ENCODE measurements around the gene TBL1XR1.

TBL1XR1 gene

DNA sequence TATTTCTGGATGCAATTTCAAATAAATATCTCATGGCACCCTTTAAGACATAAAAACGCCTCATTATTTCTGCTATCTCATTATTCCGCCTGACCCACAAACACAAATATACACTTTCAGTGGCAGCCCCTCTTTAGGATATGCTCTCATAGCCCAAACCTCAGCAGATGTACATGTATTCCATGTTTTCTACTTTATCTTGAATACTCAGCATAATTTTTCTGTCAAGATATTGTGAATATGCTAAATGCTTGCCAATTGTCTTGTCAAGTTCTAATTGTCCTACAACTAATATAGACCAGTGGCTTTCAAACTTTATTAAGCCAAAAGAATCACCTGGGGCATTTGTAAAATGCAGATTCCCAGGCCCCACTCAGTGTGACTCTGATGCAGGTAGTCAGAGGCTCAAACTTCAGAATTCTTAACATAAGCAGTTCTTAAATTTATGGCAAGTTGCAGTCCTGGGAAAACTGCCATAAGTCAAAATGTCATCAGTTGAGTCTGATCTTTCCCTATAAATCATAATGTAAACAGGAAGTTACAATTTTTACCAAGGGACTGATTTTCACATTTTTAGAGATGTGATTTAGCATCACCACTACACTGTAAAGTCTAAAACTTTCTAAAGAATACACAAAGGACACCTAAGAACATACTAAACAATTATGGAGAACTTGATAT, 135.1 kb downstream of the TBL1XR1 start:
- Mint-ChIP-seq H3K27me3 (no peaks in the 10 kb centered on the region), H3K36me3 (peaks cover 7% of the 10 kb centered on the region), H3K9me3 (no peaks in the 10 kb centered on the region), H3K4me1 (peaks cover 48% of the 10 kb centered on the region), H3K4me3 (no peak overlapping the region), H3K27ac (no peak overlapping the region)

DNA sequence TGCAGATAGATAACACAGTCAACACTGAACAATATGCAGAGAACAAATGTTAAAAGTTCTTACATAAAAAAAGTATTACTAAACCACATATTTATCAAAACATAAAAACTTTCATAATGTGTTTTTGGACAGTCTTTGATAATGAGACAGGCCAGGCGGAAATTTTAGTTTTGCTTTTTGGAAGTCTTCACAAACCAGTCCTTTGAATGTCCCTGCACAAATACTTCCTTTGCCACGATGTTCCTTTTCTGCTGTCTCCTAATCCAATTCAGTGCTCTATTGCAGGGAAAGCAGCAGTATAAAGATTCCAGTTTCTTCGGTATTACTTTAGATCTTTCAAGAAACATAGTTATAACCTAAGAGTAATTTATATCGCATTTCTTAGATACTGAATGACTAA, 135.9 kb downstream of the TBL1XR1 start:
- Mint-ChIP-seq H3K4me1 (peaks cover 40% of the 10 kb centered on the region), H3K36me3 (peaks cover 7% of the 10 kb centered on the region), H3K4me3 (no peak overlapping the region), H3K9me3 (no peaks in the 10 kb centered on the region), H3K27ac (no peak overlapping the region), H3K27me3 (no peaks in the 10 kb centered on the region)

DNA sequence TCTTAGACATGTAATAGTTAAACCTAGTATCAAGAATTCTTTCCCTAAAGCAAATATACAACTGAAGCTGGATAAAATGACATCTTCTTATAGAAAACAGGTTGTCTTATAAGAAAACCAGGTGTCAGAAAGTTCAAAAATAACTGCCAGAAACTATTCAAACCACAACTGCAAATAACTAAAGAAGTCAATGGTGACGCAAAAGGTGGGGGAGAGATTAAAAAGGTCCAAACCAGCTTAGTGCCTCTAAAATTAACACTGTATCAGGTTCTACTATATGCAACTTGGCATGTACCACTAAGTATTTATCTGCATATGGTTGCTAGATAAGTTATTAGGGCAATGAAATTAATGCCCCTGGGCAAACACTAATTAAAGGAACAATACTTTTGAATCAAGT, 136.8 kb downstream of the TBL1XR1 start:
- H3K9me3 Mint-ChIP-seq = no peaks in the 10 kb centered on the region
- peaks cover 7% of the 10 kb centered on the region for H3K36me3 Mint-ChIP-seq
- H3K4me1 Mint-ChIP-seq = peaks cover 37% of the 10 kb centered on the region
- H3K27me3 Mint-ChIP-seq = no peaks in the 10 kb centered on the region
- no peak overlapping the region for H3K27ac Mint-ChIP-seq
- H3K4me3 Mint-ChIP-seq = no peak overlapping the region

DNA sequence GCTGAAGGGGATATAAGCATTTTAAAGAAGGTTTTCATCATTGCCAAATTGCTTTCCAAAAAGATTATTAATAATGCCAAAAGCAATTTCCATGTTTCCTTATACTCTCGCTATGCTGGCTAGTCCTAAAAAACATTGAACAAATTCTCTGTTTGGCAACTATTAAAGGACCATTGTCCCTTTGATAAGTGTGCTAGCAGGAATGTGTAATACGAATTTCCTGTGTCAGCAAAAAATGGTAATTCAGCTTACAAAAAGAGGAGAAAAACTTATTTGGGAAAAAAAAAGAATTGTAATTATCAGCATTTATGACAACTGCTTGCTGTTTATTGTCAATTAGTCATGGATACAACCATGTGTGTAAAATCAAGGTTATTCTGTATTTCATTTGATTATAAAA, 138.6 kb downstream of the TBL1XR1 start:
- Mint-ChIP-seq H3K4me1 (peaks cover 31% of the 10 kb centered on the region), H3K27ac (no peak overlapping the region), H3K27me3 (no peaks in the 10 kb centered on the region), H3K4me3 (no peak overlapping the region), H3K36me3 (peaks cover 1% of the 10 kb centered on the region), H3K9me3 (no peaks in the 10 kb centered on the region)

DNA sequence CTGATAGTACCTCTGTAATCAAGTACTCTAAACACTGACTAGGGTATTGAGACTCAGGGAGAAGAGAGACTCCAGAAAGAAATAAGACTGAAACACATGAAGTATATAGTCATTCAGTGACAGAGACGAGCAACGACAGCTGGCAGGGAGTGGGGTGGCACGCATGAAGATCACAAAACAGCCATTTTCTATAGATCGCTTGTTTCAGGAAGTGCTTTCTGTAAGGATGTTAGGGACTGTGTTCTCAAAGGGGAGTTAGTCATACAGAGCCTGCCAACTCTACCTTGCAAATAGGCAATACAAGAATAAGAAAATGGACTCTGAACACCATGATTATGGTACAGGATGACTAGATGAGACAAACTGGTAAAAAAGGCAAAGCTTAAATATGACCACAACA, 139.5 kb downstream of the TBL1XR1 start:
- Mint-ChIP-seq H3K27me3 (no peaks in the 10 kb centered on the region), H3K9me3 (no peaks in the 10 kb centered on the region), H3K36me3 (peaks cover 1% of the 10 kb centered on the region), H3K27ac (no peak overlapping the region), H3K4me3 (no peak overlapping the region), H3K4me1 (peaks cover 24% of the 10 kb centered on the region)

DNA sequence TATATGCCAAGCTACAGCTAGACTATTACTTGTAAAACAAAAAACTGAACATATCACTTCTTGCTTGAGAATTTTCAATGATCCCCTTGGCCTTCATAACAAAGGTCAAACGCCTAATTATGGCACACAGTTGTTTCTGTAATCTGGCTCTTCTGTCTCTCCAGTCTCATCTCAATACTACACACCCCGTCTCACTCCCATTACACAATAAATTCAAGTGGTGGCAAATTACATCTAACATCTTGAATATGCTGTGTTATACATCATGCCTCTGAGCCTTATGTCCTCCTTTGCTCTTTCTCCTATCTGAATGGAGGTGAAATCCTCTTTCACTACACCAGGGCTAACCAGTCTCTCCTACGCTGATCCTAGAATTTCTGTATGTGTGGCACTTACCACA, 140.4 kb downstream of the TBL1XR1 start:
- H3K9me3 Mint-ChIP-seq = no peaks in the 10 kb centered on the region
- no peak overlapping the region for H3K4me3 Mint-ChIP-seq
- H3K27ac Mint-ChIP-seq = no peak overlapping the region
- H3K27me3 Mint-ChIP-seq = no peaks in the 10 kb centered on the region
- H3K36me3 Mint-ChIP-seq = peaks cover 1% of the 10 kb centered on the region
- H3K4me1 Mint-ChIP-seq = peaks cover 21% of the 10 kb centered on the region

DNA sequence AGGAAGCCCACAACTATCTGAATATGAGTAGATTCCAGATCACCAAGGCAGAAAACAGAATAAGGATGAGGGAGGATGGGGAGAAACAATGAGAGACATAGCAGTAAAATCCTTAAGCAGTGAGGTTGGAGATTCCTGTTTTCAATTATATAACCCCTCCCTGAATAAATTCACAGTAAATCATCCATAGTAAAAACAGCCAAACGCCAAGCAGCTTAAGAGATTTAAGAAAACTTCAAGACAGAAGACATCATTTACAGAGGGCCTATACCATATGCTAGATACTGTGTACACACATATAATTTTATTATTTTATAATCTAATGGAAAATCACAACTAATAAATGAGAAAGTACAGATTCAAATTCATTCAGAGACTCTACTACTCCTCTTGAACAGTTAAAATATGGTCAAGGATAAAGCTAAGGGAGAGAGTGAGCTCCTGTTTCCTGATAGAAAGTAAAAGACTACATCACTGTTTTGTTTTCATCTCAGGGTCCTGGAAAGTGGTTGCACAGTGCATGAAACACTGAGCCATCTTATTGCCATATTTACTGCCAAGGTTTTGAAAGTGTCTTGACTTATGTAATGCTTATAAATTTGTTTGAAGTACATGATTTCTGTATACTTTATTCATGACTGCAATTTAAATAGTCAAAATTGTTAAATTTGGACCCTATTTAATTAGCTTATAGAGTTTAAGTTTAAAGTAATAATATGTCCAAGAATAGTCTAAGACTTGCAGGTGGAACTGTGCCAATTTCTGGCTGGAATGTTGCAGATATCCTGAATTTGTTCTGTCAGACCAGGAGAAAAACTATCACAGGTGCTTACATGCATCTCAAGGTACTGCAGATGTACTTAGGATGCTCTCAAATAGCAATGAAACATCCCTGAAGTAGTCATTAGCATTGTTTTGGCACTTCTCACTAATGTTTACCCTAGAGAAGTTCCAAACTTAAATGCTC, 141.4 kb downstream of the TBL1XR1 start:
- H3K36me3 Mint-ChIP-seq = peaks cover 1% of the 10 kb centered on the region
- H3K9me3 Mint-ChIP-seq = no peaks in the 10 kb centered on the region
- H3K27ac Mint-ChIP-seq = peak overlapping the region; percentile 80
- H3K27me3 Mint-ChIP-seq = no peaks in the 10 kb centered on the region
- H3K4me3 Mint-ChIP-seq = no peak overlapping the region
- H3K4me1 Mint-ChIP-seq = peaks cover 24% of the 10 kb centered on the region

DNA sequence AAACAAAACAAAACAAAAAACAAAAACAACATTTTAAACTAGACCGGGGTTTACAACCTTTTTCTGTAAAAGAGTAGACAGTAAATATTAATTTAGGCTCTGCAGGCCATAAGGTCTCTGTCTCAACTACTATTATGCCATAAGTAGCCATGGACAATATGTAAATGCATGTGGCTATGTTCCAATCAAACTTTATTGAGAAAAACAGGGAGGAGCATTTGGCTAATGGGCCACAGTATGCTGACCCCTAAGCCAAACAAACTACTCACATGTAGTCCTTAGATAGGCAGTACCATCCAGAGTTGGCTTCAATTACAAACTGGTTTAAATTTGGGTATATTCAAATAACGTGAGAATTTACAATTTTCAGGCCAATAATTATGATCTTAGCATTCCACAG, 144.2 kb downstream of the TBL1XR1 start:
- Mint-ChIP-seq H3K36me3 (peaks cover 8% of the 10 kb centered on the region), H3K27me3 (no peaks in the 10 kb centered on the region), H3K9me3 (no peaks in the 10 kb centered on the region), H3K4me3 (no peak overlapping the region), H3K27ac (no peak overlapping the region), H3K4me1 (peaks cover 24% of the 10 kb centered on the region)

DNA sequence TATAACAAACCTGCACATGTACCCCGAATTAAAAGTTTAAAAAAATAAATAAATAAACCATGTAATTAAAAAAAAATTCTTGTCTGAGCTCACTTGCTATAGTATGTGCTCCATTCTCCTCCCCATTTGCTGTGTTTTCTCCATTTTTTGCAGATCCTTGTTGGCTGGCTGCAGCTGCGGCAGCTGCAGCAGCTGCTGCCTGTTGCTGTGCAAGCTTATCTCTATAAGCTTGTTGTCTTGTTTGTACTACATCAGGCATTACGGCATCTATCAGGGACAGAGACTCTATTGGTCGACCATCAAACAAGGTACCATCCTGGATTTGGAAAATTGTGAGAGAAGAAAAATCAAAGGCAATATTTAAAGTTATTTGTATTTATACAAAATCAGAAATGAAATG, 145.9 kb downstream of the TBL1XR1 start:
- H3K27ac Mint-ChIP-seq = no peak overlapping the region
- H3K9me3 Mint-ChIP-seq = no peaks in the 10 kb centered on the region
- H3K4me1 Mint-ChIP-seq = peaks cover 24% of the 10 kb centered on the region
- H3K4me3 Mint-ChIP-seq = no peak overlapping the region
- no peaks in the 10 kb centered on the region for H3K27me3 Mint-ChIP-seq
- peaks cover 15% of the 10 kb centered on the region for H3K36me3 Mint-ChIP-seq

DNA sequence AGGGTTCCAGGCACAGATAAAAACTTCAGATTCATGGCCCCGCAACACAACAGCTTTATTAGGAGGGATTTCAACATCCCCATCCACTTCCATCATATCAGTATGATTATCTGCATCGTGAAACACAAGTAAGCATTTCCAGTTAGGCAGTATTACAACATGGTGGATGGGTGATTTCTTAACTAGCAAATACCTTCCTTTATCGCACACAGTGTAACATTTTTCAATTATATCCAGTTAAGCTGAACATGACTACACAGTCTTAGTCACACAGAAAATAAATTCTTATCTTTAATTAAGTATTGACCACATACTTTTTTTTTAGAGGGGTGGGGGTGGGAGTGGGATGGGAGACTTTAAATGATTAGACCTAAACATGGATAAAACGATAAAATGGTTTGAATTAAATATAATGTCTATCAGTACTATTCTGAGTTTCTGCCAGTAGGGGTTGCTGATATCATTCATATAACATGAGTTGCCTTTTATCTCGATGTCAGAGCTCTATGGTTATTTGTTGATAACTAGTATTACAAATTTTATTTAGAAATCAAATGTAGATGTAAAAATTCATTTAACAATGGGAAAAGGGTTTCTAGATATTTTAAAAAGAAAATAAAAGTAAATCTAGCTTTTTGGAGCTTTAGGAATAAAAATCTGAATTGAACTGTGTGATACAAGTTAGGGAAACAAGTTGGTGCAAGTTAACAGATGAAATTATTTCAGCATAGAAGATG, 146.6 kb downstream of the TBL1XR1 start:
- H3K36me3 Mint-ChIP-seq = peaks cover 16% of the 10 kb centered on the region
- H3K27me3 Mint-ChIP-seq = no peaks in the 10 kb centered on the region
- H3K27ac Mint-ChIP-seq = no peak overlapping the region
- peaks cover 20% of the 10 kb centered on the region for H3K4me1 Mint-ChIP-seq
- no peaks in the 10 kb centered on the region for H3K9me3 Mint-ChIP-seq
- H3K4me3 Mint-ChIP-seq = no peak overlapping the region

DNA sequence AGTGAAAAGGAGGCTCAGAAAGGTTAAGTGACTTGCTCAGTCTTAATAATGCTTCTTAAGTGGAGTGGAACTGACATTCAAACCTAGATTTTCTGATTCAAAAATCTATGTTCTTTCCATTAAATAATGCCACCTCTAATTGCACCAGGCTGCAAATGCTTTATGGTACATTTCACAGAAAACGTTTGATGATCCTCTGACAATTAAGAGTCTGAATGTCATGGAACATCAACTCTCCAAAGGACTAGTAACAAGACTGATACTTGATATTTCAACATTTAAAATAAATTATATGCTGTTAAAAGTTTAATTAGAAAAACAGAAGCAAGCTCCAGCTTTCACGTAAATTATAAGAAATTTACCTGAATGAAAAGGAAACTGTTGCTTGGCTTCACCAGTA, 151.5 kb downstream of the TBL1XR1 start:
- H3K4me3 Mint-ChIP-seq = no peak overlapping the region
- peaks cover 6% of the 10 kb centered on the region for H3K9me3 Mint-ChIP-seq
- H3K27me3 Mint-ChIP-seq = no peaks in the 10 kb centered on the region
- peaks cover 33% of the 10 kb centered on the region for H3K4me1 Mint-ChIP-seq
- peaks cover 42% of the 10 kb centered on the region for H3K36me3 Mint-ChIP-seq
- H3K27ac Mint-ChIP-seq = no peak overlapping the region

DNA sequence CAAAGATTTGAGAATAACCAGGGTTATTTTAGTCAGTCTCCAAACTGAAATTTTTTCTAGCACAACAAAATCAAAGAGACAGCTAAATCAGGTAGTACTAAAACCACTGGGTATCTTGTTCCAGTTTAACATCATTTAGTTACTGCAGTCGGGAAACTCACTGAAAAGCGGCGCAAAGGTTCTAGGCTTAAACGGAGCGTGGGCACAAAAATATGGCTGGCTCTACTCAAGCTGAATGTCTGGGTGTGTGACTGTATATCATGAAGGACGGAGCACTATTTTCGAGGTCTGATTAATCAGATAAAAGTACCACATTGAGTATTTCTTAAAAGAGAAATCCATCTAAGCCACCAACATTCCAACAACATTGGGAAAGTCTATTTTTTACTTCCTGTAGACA, 152.1 kb downstream of the TBL1XR1 start:
- H3K9me3 Mint-ChIP-seq = peaks cover 6% of the 10 kb centered on the region

DNA sequence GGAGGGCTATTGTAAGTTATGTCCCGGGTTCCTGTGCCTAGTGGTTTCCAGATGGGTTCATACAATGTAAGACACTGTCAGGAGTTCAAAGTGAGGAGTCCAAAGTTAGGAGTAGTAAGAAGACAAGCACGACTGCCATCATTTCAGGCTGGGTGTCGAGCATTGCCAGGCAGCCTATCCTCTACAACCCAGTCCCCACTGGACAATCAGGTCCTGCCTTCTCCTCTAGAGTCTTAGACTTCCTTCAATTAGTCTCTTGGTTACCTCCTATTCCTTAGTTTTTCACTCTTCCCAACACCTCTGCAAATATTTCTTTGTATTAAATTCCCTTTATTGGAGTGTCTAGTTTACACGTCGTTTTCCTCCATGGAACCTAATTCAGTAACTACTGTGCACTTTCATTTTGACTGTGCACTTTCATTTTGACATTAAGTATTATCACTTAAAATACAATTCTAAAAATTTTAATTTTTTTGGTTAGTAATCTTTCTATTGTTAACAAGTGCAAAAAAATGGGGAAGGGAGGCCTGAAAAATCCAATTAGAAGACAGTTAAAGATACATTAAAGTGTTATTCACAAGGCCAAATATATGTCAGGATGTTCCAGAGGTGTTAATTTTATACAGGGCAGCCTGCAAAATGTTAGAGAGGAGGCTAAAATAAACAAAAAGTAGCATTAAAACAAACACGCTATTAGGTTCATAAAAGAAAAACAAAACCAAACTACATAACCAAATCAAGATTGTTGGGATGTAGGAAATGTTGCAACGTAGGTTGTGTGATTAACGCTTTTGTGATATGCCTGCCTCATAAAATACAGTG, 155.3 kb downstream of the TBL1XR1 start:
- H3K27ac Mint-ChIP-seq = peak overlapping the region; percentile 72
- no peaks in the 10 kb centered on the region for H3K27me3 Mint-ChIP-seq
- no peak overlapping the region for H3K4me3 Mint-ChIP-seq
- peaks cover 45% of the 10 kb centered on the region for H3K4me1 Mint-ChIP-seq
- peaks cover 6% of the 10 kb centered on the region for H3K9me3 Mint-ChIP-seq
- H3K36me3 Mint-ChIP-seq = peaks cover 39% of the 10 kb centered on the region

More for the DNA sequence above, 152.1 kb downstream of the TBL1XR1 start:
- Mint-ChIP-seq H3K27ac (no peak overlapping the region), H3K4me3 (no peak overlapping the region), H3K27me3 (no peaks in the 10 kb centered on the region), H3K36me3 (peaks cover 42% of the 10 kb centered on the region), H3K4me1 (peaks cover 30% of the 10 kb centered on the region)

DNA sequence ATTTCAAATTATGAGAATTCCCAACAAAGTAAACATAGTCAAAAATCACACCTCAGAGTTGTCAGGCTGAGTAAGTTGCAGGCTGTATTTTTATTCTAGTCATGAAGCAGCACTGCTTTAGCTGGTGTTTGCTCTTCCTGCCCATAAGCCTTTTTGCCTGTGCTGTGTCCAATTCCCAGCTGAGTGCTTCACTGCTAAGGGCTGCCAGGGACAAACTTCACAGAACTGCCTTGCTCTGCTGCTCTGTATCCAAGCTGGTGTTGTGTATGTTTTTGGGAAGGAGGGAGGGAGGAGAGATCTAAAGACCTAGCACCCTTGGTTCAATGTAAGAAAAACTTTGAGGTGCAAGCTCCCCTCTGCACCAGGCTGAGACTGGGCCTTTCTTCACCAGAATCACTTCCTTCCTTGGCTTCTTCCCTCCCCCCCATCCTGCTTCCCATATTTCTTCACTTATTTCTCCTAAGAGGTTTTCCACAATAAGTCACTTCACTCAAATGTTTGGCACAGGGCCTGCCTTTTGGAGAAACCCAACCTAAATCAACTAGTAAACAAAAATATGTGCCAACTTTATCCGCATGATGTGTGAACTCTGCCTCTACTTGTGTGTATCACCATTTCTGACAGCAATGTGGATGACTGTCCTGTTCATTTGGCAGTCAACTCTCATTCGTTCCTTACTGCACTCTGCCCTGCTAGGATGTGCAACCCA, 156.1 kb downstream of the TBL1XR1 start:
- Mint-ChIP-seq H3K9me3 (peaks cover 6% of the 10 kb centered on the region), H3K27me3 (no peaks in the 10 kb centered on the region), H3K4me1 (peaks cover 51% of the 10 kb centered on the region), H3K27ac (peak overlapping the region; percentile 72), H3K4me3 (no peak overlapping the region), H3K36me3 (peaks cover 38% of the 10 kb centered on the region)
